HG03159 (cell line): ENCODE results near the gene PTH2.

Source experiments
- ATAC-seq: cut with Tn5 transposase; IDR thresholded peaks from one replicate; pipeline ENCODE4 v1.9.1; 2021; ENCODE audit warnings: mild to moderate bottlenecking, moderate library complexity; ENCODE audit not compliant: unreplicated experiment

PTH2 gene

DNA sequence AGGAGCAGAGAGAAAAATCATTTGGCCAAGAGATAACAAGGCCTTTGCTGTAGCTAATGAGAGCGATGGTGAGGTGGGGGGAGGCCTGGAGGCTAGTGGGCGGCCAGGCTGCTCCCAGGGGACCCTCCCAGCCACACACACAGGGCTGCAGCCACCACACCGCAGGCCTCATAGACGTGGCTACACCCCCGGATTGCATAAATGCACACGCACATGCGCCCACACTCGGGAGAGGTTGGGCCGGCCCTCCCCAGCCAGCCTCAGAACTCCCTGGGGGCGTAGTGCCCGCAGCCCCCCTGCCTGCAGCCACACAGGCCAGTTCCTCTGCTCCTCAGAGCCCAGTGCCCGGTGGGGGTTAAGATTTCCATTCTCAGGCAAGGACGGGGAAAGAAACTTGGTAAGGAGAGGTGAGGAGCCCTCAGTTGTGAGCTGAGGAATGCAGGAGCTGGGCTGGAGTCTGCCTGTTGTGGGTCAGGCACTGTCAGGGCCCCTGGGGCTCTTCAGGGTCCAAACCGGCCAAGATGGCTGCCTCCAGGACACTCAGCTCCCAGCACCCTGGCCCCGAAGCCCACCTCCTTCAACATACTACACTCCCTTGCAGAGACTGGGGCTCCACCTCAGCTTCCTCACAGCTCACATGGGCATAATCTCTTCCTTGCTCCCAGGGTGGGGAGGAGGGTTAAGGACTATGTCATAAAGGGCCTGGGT is 8.0 kb downstream of the PTH2 start:
- ATAC-seq: no peak

DNA sequence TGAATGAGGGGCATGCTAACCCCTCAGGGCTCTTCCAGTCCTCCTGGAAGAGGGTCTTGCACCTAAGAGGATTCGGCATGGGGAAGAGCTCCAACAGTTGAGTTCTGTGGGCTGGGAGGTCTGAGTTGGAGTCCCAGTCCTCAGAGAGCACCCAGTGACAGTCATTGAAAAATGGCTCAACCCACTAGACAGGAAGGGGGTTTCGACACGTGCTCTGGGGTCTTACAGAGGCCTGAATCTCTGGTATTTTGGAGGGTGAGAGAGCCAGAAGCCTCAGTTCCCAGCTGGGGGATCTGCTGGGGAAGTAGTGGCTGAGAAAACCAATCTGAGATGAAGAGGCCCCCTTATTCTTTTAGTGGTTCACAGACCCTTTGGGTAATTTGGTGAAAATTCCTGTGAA is 9.0 kb downstream of the PTH2 start:
- no peak for ATAC-seq

GRCh38 chr19:49413348-49413747 is 9.9 kb downstream of the PTH2 start:
- no peak for ATAC-seq

DNA sequence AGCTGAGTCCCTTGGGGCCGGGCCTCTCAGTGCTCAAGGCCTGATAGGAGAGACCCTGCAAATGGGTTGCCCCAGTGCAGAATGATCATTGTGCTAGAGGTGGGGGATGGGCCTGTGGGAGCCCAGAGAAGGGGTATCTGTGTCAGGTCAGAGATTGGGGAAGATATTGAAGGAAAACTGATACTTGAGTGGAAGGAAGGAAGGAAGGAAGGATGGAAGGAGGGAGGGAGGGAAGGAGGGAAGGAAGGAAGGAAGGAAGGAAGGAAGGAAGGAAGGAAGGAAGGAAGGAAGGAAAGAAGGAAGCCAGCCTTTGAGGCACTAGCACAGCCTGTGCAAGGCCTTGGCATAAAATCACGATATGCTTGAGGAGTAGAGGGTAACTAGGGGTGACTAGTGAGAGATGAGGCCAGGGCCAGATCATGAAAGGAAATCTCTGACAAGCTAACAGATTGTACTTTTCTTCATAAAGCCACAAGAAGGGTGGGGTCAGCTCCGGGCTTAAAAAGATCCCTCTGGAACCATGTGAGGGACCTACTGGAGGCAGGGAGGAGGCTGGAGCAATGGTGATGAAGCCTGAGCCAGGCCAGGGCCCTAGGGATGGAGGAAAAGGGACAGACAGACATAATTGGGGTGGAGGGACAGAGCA is 11.4 kb downstream of the PTH2 start:
- no peak for ATAC-seq

GRCh38 chr19:49409441-49410029 is 13.7 kb downstream of the PTH2 start:
- no peak for ATAC-seq

DNA sequence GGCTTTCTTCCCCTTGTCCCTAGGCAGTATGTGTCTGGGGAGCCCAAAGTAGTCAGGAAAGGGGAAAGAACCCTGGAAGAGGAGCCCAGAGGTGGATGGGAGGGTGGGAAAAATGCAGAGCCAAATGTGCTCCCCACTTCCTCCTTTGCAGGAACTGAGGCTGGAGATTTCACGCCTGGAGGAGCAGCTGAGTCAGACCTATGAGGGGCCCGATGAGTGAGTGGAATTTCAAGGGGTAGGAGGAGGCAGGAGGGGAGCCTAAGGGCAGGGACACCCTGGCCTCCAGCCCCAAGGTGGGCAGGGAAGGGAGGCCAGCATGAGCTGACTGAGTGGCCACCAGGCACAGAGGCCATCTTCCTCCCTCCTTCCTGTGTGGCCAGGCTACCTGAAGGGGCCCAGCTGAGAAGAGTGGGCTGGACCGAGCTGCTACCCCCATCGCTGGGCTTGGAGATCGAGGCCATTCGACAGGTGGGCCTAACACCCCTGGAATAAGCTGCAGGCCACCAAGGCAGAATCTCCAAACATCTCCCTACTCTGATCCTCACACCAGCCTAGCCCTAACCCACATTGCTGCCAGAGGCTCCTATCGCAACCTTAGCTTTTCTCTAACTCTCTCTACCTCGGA is 14.3 kb downstream of the PTH2 start:
- no peak for ATAC-seq

- ATAC-seq: no peak
These were observed 15.7 kb downstream of the PTH2 start for GRCh38 chr19:49407482-49408015.

- ATAC-seq: no peak
These were observed 16.2 kb downstream of the PTH2 start for GRCh38 chr19:49407079-49407478.

DNA sequence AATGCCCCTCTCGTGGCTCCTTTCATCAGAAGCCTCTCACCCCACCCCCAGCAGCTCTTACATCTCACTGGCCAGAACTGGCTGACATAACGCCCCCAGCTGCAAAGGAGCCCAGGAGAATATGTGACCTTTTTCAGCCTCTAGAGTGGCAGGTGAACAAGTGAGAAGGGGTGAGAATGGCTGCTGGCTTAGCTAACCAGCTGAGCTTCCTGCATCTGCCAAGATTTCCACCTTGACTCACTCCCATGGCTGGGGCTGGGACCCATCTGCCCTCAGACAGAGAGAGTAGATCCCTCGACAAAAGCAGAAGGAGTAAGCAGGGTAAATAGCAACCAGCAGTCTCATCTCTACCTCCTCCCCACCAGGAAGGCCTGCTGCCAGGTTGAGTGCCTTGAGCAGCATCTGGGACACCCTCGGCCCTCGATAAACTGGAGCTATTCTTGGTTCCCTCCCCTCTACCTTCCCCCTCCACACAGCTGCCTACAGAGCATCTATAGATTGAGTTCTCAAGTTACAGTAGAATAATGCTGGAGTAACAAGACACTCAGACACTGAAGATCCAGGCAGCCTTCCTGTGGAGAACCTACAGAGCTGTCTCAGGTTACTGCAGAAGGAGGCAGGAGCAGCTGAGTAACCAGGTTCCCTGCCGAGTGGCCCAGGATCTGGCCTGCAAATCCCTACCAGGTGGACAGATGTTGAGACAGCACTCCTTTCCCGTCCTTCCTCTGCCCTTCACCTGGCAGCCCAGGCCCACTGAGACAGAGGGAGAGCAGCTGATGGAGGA is 19.6 kb downstream of the PTH2 start:
- ATAC-seq: no peak

DNA sequence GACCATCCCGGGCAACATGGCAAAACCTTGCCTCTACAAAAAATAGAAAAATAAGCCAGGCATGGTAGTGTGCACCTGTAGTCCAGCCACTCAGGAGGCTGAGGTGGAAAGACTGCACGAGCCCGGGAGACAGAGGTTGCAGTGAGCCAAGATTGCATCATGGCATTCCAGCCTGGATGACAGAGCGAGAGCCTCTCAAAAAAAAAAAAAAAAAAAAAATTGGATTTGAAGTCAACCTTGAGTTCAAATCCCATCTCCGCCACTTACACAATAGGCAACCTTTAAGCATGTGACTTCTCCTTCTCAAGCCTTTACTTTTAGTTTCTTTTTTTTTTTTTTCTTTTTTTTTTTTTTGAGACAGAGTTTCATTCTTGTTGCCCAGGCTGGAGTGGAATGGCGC is 23.2 kb downstream of the PTH2 start:
- no peak for ATAC-seq

- ATAC-seq: no peak
These were observed 24.3 kb downstream of the PTH2 start for GRCh38 chr19:49398931-49399330.

- no peak for ATAC-seq
These were observed 25.1 kb downstream of the PTH2 start for GRCh38 chr19:49398001-49398615.

- no peak for ATAC-seq
These were observed 26.3 kb downstream of the PTH2 start for GRCh38 chr19:49396738-49397505.

DNA sequence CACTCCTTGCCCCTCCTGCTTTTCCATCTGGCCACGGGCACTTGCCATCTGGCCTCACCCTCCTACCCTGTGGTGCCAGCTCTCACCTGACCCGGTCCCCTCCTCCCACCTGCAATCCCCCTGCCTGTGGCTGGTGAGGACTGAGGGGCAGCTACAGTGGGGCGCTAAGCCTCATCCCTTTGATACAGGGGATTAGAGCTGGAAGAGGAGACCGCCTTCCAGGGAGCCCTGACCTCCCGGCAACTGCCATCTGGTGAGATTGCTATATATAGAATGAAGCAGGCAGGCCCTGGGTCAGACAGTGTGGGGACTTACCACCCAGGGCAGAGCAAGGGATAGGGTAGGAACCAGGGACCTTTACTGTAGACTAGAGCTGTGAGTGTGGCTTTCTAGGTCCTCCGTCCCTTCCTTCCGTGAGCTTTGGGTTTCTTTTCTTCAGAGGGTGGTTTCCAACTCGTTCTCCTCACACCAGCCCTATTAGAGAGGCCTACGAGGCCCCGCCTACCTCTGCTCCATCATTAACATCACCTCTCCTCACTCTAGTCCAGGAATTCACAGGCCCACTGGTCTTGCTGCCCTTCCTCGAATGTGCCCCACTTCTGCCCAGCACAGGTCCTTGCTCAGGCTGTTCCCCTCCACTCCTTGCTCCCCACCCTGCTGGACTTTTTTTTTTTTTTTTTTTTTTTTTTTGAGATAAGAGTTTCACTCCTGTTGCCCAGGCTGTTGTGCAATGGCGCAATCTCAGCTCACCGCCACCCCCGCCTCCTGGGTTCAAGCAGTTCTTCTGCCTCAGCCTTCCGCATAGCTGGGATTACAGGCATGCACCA is 27.4 kb downstream of the PTH2 start:
- no peak for ATAC-seq

DNA sequence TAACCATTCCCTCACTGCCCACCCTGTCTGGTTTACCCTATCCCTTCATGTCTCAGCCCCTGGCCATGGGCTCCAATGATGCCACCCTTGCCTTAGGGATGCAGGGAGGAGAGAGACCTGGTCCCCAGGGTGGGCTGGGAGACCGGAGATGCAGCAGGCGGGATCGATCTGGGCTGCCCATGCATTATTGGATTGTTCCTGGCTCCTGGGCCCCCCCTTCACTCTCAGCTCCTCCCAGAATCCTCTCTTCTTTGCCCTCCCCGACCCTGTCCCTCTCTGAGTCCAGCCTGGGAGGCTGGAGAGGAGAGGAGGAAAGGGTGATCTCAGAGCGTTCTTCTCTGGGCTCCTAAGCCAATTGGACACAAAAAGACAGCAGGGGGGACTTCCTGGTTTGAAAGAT is 29.4 kb downstream of the PTH2 start:
- no peak for ATAC-seq

DNA sequence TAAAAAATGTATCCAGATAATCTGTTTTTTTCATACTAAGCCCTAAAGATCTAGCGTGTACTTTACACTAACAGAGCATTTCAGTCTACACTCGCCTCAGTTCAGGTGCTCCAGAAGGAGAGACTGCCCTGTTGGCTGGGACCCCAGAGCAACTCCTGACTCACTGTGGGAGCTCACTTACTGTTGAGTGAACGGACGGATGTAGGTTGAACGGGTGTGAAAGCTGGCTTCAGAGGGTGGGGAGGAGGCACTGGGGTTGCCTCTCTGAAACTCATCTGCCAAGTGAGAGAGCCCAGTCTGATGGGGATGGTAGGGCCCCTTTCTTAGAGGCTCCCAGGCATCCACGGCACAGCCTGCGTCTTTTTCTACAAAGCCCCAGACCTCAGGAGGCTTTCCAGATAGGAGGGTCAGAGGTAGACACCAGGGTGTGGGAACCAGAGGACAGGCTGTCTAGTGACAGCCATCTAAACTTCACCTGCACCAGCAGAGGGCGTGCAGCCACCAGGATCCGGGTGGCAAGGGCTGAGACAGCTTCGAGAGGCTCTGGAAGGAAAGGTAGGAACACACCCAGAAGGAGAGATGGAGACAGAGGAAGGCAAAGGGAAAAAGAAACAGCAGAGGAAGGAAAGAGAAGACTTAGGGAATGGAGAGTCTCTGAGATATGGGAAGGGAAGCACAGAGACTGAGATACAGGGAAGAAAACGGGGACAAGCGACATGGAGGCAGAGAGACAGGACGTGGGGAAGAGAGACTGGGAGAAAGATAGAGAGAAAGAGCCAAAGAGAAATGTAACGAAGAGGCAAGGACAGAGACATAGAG is 31.5 kb downstream of the PTH2 start:
- ATAC-seq: no peak

DNA sequence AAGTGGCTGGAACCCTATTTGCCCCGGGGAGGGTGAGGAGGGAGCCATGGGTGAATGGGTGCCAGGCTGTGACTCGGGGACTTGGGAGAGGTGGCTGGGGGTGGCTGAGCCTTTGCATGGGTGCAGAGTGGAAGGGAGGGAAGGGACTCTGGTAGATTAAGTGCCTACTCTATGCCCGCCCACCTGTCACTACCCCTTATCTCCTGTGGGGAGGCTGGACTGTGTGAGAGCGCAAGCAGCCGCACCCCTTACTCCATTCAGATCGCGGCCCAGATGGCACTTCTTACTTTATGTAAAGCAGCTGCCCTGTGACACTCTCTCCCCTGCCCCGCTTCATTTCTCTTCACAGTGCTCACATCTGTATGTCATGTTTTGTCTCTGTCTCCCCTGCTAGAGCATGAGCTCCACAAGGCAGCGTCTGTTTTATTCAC is 32.3 kb downstream of the PTH2 start:
- no peak for ATAC-seq
